ENCODE results near the gene RIMBP2. TPM values are rescaled to one million over a fixed set of nuclear protein-coding genes. Genes with fewer than 3 reads are reported as not detected.

Gene RIMBP2
- total and polyA plus RNA-seq, 4 donors = 0.39 to 1.0 TPM; not detected in 2

DNA sequence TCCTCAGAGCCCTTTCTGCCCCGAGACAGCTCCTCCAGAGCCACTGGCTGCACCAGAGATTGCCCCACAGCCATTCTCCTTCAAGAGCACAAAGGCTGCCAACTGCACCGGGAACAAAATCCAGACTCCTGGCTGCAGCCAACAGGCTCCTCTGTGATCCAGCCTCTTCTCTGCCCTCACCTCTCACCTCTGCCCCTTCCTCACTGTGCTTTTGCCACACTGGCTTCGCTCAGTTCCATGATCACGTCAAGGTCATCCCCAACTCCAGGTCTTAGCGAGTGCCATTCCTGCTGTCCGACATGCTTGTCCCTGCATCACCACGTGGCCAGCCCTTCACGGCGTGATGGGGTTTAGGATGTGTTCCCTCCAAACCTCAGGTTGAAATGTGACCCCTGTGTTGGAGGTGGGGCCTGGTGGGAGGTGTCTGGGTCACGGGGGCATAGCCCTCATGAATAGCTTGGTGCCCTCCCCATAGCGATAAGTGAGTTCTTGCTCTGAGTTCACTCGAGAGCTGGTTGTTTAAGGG, 229.1 kb downstream of the RIMBP2 start:
- H3K27me3 ChIP-seq (ENCODE audit: control insufficient read depth in 1 of 2, insufficient read depth in 2 of 2, low read length in 1 of 2) = no peaks in the 10 kb centered on the region
- H3K36me3 ChIP-seq (ENCODE audit: control insufficient read depth in 1 of 2, insufficient read depth in 2 of 2, low read length in 1 of 2) = no peaks in the 10 kb centered on the region
- DNase-seq (no peak), ATAC-seq (ENCODE audit: low FRiP score) (no peak)
- no peak overlapping the region for H3K4me3 ChIP-seq (ENCODE audit: low read length in 2 of 2)
- intact Hi-C loops (cut with DNase I) = no loop called here
- H3K27ac ChIP-seq (ENCODE audit: low read depth in 1 of 2, low read length in 2 of 2) = no peak overlapping the region
- peaks cover 1% of the 10 kb centered on the region for H3K9me3 ChIP-seq (ENCODE audit: control insufficient read depth, low read length)
- no peaks in the 10 kb centered on the region for H3K4me1 ChIP-seq (ENCODE audit: control insufficient read depth in 1 of 2, insufficient read depth in 2 of 2, low read length in 2 of 2)
- 84 to 88% methylated on average over 12 of the region's 12 CpGs for WGBS, 2 donors

GRCh38 chr12:130486146-130486435, 230.0 kb downstream of the RIMBP2 start:
- Histone ChIP-seq H3K4me3 (ENCODE audit: low read length in 2 of 2) (no peak overlapping the region), H3K9me3 (ENCODE audit: control insufficient read depth, low read length) (peaks cover 1% of the 10 kb centered on the region), H3K36me3 (ENCODE audit: control insufficient read depth in 1 of 2, insufficient read depth in 2 of 2, low read length in 1 of 2) (no peaks in the 10 kb centered on the region), H3K4me1 (ENCODE audit: control insufficient read depth in 1 of 2, insufficient read depth in 2 of 2, low read length in 2 of 2) (no peaks in the 10 kb centered on the region), H3K27ac (ENCODE audit: low read depth in 1 of 2, low read length in 2 of 2) (no peak overlapping the region), H3K27me3 (ENCODE audit: control insufficient read depth in 1 of 2, insufficient read depth in 2 of 2, low read length in 1 of 2) (no peaks in the 10 kb centered on the region)
- intact Hi-C loops (cut with DNase I) = no loop called here
- WGBS, 2 donors = 71 to 72% methylated on average over 10 of the region's 10 CpGs
- ATAC-seq (ENCODE audit: low FRiP score) (no peak), DNase-seq (no peak)

DNA sequence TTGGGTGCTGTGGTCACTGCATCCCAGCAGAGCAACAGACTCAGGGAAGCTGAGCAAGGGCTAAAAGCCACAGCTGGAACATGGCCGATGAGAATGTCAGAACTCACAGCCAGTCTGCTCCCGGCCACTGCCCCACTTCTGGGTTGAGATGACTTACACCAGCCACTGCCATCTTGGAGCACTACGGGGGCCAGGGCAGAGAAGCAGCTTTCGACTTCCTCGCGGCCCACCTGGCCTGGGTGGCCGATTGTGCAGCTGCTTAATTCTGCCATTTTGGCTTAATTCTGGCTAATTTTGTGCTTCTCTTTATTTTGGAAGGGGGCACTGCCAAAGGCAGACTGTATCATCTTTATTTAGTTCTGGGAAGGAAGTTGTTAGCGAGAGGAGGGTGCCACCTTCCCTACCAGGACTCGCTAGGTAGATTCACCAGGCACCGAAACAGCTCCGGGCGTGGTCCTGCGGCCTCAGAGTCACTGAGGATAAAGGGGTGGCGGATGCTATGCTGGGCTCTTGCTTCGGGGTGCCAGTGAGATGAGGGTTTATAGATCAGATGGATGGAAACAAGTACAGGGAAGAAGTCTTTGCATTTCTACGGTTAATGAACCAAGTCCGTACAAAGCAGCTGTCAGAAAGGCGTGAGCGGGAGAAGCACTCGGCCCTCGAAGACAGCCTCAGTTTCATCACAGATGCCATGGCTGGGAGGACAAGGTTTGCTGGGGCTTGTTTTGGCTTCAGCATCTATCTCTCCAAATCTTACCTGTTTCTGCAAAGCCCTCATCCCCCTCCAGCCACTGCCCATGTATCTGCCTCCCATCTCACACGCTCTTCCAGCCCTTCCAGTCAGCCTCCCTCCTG, 230.6 kb downstream of the RIMBP2 start:
- intact Hi-C loops (cut with DNase I) = no loop called here
- 84 to 85% methylated on average over 22 of the region's 22 CpGs for WGBS, 2 donors
- Histone ChIP-seq H3K27me3 (ENCODE audit: control insufficient read depth in 1 of 2, insufficient read depth in 2 of 2, low read length in 1 of 2) (no peaks in the 10 kb centered on the region), H3K36me3 (ENCODE audit: control insufficient read depth in 1 of 2, insufficient read depth in 2 of 2, low read length in 1 of 2) (no peaks in the 10 kb centered on the region), H3K9me3 (ENCODE audit: control insufficient read depth, low read length) (peaks cover 1% of the 10 kb centered on the region), H3K27ac (ENCODE audit: low read depth in 1 of 2, low read length in 2 of 2) (no peak overlapping the region), H3K4me3 (ENCODE audit: low read length in 2 of 2) (no peak overlapping the region), H3K4me1 (ENCODE audit: control insufficient read depth in 1 of 2, insufficient read depth in 2 of 2, low read length in 2 of 2) (no peaks in the 10 kb centered on the region)
- ATAC-seq (ENCODE audit: low FRiP score) = no peak
- DNase-seq = no peak

DNA sequence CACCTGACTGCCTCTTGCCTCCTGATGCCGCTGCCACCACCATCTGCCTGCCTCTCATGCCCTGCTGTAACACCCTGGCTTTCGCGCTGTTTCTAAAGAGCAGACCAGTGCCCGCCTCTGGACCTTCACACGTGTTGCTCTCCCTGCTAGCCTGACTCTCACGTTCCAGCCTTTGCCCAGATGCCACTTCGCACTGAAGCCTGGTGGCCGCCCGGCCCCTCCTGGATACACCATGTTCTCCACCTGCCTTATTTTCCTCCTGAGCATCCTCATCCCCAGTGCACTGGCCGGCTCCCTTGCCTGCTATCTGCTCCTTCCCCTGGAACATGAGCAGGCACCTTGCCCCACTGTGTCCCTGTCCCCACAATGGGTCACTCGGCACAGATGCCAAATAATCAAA, 231.9 kb downstream of the RIMBP2 start:
- Histone ChIP-seq H3K36me3 (ENCODE audit: control insufficient read depth in 1 of 2, insufficient read depth in 2 of 2, low read length in 1 of 2) (no peaks in the 10 kb centered on the region), H3K9me3 (ENCODE audit: control insufficient read depth, low read length) (peaks cover 1% of the 10 kb centered on the region), H3K27ac (ENCODE audit: low read depth in 1 of 2, low read length in 2 of 2) (no peak overlapping the region), H3K27me3 (ENCODE audit: control insufficient read depth in 1 of 2, insufficient read depth in 2 of 2, low read length in 1 of 2) (no peaks in the 10 kb centered on the region), H3K4me3 (ENCODE audit: low read length in 2 of 2) (no peak overlapping the region), H3K4me1 (ENCODE audit: control insufficient read depth in 1 of 2, insufficient read depth in 2 of 2, low read length in 2 of 2) (no peaks in the 10 kb centered on the region)
- DNase-seq (no peak), ATAC-seq (ENCODE audit: low FRiP score) (no peak)
- 73 to 79% methylated on average over 11 of the region's 11 CpGs for WGBS, 2 donors
- intact Hi-C loops (cut with DNase I) = no loop called here

GRCh38 chr12:130483616-130484180, 232.4 kb downstream of the RIMBP2 start:
- ATAC-seq (ENCODE audit: low FRiP score) (no peak), DNase-seq (no peak)
- Histone ChIP-seq H3K36me3 (ENCODE audit: control insufficient read depth in 1 of 2, insufficient read depth in 2 of 2, low read length in 1 of 2) (no peaks in the 10 kb centered on the region), H3K4me1 (ENCODE audit: control insufficient read depth in 1 of 2, insufficient read depth in 2 of 2, low read length in 2 of 2) (no peaks in the 10 kb centered on the region), H3K27me3 (ENCODE audit: control insufficient read depth in 1 of 2, insufficient read depth in 2 of 2, low read length in 1 of 2) (no peaks in the 10 kb centered on the region), H3K27ac (ENCODE audit: low read depth in 1 of 2, low read length in 2 of 2) (no peak overlapping the region), H3K4me3 (ENCODE audit: low read length in 2 of 2) (no peak overlapping the region), H3K9me3 (ENCODE audit: control insufficient read depth, low read length) (peaks cover 1% of the 10 kb centered on the region)
- 81 to 84% methylated on average over 25 to 26 of the region's 26 CpGs for WGBS, 2 donors
- intact Hi-C loops (cut with DNase I) = no loop called here

DNA sequence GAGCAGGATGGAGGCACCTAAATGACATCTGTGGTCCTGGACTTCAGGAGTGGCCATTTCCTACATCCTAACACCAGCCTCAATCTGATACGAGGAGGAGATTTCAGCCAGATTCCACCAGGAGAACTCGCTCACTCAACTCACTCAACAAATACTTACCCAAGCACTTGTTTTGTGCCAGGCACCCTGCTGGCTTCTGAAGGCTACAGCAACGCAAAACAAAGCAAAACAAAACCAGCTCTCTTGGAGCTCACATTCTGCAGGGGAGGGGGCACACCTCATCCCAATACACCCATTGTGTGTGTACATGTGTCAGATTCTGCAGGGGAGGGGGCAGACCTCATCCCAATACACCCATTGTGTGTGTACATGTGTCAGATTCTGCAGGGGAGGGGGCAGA, 233.7 kb downstream of the RIMBP2 start:
- intact Hi-C loops (cut with DNase I) = no loop called here
- DNase-seq = no peak
- WGBS, 2 donors = 25 to 40% methylated on average over 3 of the region's 3 CpGs

GRCh38 chr12:130481392-130481879, 234.7 kb downstream of the RIMBP2 start:
- DNase-seq = no peak
- intact Hi-C loops (cut with DNase I) = no loop called here
- no peaks in the 10 kb centered on the region for H3K4me1 ChIP-seq (ENCODE audit: control insufficient read depth in 1 of 2, insufficient read depth in 2 of 2, low read length in 2 of 2)
- no peak overlapping the region for H3K4me3 ChIP-seq (ENCODE audit: low read length in 2 of 2)
- no peaks in the 10 kb centered on the region for H3K36me3 ChIP-seq (ENCODE audit: control insufficient read depth in 1 of 2, insufficient read depth in 2 of 2, low read length in 1 of 2)
- ATAC-seq (ENCODE audit: low FRiP score) = no peak
- 55 to 66% methylated on average over 17 of the region's 17 CpGs for WGBS, 2 donors
- H3K9me3 ChIP-seq (ENCODE audit: control insufficient read depth, low read length) = no peaks in the 10 kb centered on the region
- no peak overlapping the region for H3K27ac ChIP-seq (ENCODE audit: low read depth in 1 of 2, low read length in 2 of 2)
- H3K27me3 ChIP-seq (ENCODE audit: control insufficient read depth in 1 of 2, insufficient read depth in 2 of 2, low read length in 1 of 2) = no peaks in the 10 kb centered on the region

More for the DNA sequence above, 233.7 kb downstream of the RIMBP2 start:
- Histone ChIP-seq H3K36me3 (ENCODE audit: control insufficient read depth in 1 of 2, insufficient read depth in 2 of 2, low read length in 1 of 2) (no peaks in the 10 kb centered on the region), H3K27me3 (ENCODE audit: control insufficient read depth in 1 of 2, insufficient read depth in 2 of 2, low read length in 1 of 2) (no peaks in the 10 kb centered on the region), H3K4me3 (ENCODE audit: low read length in 2 of 2) (no peak overlapping the region), H3K27ac (ENCODE audit: low read depth in 1 of 2, low read length in 2 of 2) (no peak overlapping the region), H3K4me1 (ENCODE audit: control insufficient read depth in 1 of 2, insufficient read depth in 2 of 2, low read length in 2 of 2) (no peaks in the 10 kb centered on the region), H3K9me3 (ENCODE audit: control insufficient read depth, low read length) (peaks cover 1% of the 10 kb centered on the region)
- ATAC-seq (ENCODE audit: low FRiP score) = no peak

DNA sequence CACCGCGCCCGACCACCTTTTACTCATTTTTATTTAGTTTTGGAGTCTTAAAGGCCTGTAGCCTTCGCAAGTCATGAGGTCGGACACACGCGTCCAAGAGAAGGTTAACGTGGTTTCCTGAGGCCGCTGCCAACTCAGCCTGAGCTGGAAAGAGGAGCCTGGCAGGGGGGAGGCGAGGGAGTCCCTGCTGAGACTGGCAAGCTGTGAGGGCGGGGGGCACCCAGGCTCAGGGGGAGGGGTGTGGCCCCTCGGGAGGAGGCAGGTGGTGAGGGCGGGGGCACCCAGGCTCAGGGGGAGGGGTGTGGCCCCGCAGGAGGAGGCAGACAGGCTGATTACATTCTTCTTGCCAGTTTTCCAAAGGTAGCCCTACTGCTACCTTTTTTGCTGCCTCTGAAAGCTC, 235.2 kb downstream of the RIMBP2 start:
- Histone ChIP-seq H3K27me3 (ENCODE audit: control insufficient read depth in 1 of 2, insufficient read depth in 2 of 2, low read length in 1 of 2) (no peaks in the 10 kb centered on the region), H3K9me3 (ENCODE audit: control insufficient read depth, low read length) (no peaks in the 10 kb centered on the region), H3K27ac (ENCODE audit: low read depth in 1 of 2, low read length in 2 of 2) (no peak overlapping the region), H3K4me3 (ENCODE audit: low read length in 2 of 2) (no peak overlapping the region), H3K36me3 (ENCODE audit: control insufficient read depth in 1 of 2, insufficient read depth in 2 of 2, low read length in 1 of 2) (no peaks in the 10 kb centered on the region), H3K4me1 (ENCODE audit: control insufficient read depth in 1 of 2, insufficient read depth in 2 of 2, low read length in 2 of 2) (no peaks in the 10 kb centered on the region)
- intact Hi-C loops (cut with DNase I) = no loop called here
- 71 to 78% methylated on average over 14 of the region's 14 CpGs for WGBS, 2 donors
- no peak for DNase-seq
- ATAC-seq (ENCODE audit: low FRiP score) = no peak

DNA sequence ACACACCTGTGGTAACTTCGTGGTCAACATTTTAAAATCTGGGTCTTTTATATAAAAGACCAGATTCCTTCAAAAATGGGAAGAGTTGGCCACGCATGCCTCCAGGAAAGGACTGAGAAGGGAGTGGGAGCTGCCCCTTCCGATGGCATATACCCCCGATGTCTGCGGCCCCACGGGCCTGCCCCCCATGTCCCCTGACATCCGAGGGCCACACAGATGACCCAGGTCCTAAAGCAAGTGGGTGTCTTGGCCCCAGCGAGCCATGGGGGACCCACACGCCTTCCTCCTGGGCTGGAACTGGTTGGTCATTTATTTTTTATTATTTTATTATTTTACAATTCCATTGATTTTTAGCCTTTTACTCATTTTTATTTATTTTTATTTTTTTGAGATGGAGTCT, 235.9 kb downstream of the RIMBP2 start:
- Histone ChIP-seq H3K4me1 (ENCODE audit: control insufficient read depth in 1 of 2, insufficient read depth in 2 of 2, low read length in 2 of 2) (no peaks in the 10 kb centered on the region), H3K36me3 (ENCODE audit: control insufficient read depth in 1 of 2, insufficient read depth in 2 of 2, low read length in 1 of 2) (no peaks in the 10 kb centered on the region), H3K27ac (ENCODE audit: low read depth in 1 of 2, low read length in 2 of 2) (no peak overlapping the region), H3K4me3 (ENCODE audit: low read length in 2 of 2) (no peak overlapping the region), H3K27me3 (ENCODE audit: control insufficient read depth in 1 of 2, insufficient read depth in 2 of 2, low read length in 1 of 2) (no peaks in the 10 kb centered on the region), H3K9me3 (ENCODE audit: control insufficient read depth, low read length) (no peaks in the 10 kb centered on the region)
- ATAC-seq (ENCODE audit: low FRiP score) (no peak), DNase-seq (no peak)
- intact Hi-C loops (cut with DNase I) = no loop called here
- 86 to 88% methylated on average over 9 of the region's 9 CpGs for WGBS, 2 donors
